Mucosa of descending colon (tissue), 3 donors: ENCODE data around the gene ADGRG4. TPM values are rescaled to one million over a fixed set of nuclear protein-coding genes. Genes with fewer than 3 reads are reported as not detected.

ENCODE experiments used
- ATAC-seq: fragments of 200-7000 bp; cut with Tn5 transposase; one replicate; pipeline ENCODE4 v1.9.1; 2020; ENCODE audit warnings: mild to moderate bottlenecking, moderate library complexity
- DNase-seq, 3 donors: peaks; one replicate each; pipeline ENCODE4 v3.0.0-alpha.2; 2020
- H3K36me3 ChIP-seq: fragments of 200-600 bp; one replicate; pipeline ENCODE4 v1.8.0; 2021; ENCODE audit warnings: low read depth, mild to moderate bottlenecking
- H3K4me1 ChIP-seq: fragments of 200-600 bp; one replicate; pipeline ENCODE4 v1.8.0; 2021; ENCODE audit warnings: low read depth, mild to moderate bottlenecking
- H3K4me3 ChIP-seq: fragments of 200-600 bp; one replicate; pipeline ENCODE4 v1.8.0; 2021; ENCODE audit warnings: mild to moderate bottlenecking
- H3K9me3 ChIP-seq: fragments of 200-600 bp; one replicate; pipeline ENCODE4 v1.8.0; 2021; ENCODE audit warnings: mild to moderate bottlenecking
- intact Hi-C, 2 donors: fragments of 100-400 bp; cut with DNase I in 1 of 2; cut with micrococcal nuclease in 1 of 2; formaldehyde crosslinking; loops; one replicate each; pipeline versions ENCODE4 v1.11.0 to v1.11.1; 2022; cut with DNase I, micrococcal nuclease
- total RNA-seq, 3 donors: library from RNA; stranded (reverse); fragmentation: NEBNext Ultra II Directional in 2 of 3; extraction: Animal tissue kit (Norgen Biotek cat#: 25700) in 2 of 3; gene quantifications; one replicate each; pipeline versions ENCODE4 v1.2.1 to v1.2.4, GENCODE V29; 2021 to 2023
- TF ChIP-seq, protein P1 (sequence below): fragments of 200-600 bp; IDR thresholded peaks from one replicate; pipeline ENCODE4 v1.8.0; 2022; ENCODE audit warnings: antibody characterized with exemption, mild to moderate bottlenecking
- donor health status: DM: no; HTN: no; CAD: no; lungs with moderate emphysema.
- donor health status: DM: no; HTN: no; CAD: no.
- donor health status: DM: no; HTN: yes; CAD: no.

The ADGRG4 gene
- total RNA-seq, 3 donors from 2014 or later = 0.03 TPM; not detected in 1

DNA sequence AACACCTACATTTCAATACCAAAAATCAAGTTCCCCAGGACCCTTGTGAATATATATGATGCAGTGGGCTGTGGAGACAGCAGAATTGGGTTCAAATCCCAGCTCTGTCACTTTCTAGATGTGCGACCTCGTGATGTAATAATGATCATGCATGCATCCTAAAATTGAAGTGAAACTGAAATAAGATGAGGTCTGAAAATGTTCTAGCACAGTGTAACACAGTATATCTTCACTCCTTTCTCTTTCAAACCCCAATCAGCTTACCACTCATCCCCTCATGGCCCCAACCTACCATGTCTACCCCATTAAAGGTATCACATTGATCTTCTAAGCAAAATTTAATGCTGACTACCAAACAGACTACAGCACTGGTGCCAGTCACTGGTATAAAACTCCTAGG lies 117.0 kb downstream of the ADGRG4 start:
- Histone ChIP-seq H3K4me3 (no peak overlapping the region), H3K4me1 (no peaks in the 10 kb centered on the region), H3K9me3 (no peaks in the 10 kb centered on the region), H3K36me3 (no peaks in the 10 kb centered on the region)
- intact Hi-C loops = no loop called here
- TF ChIP-seq, protein P1, sequence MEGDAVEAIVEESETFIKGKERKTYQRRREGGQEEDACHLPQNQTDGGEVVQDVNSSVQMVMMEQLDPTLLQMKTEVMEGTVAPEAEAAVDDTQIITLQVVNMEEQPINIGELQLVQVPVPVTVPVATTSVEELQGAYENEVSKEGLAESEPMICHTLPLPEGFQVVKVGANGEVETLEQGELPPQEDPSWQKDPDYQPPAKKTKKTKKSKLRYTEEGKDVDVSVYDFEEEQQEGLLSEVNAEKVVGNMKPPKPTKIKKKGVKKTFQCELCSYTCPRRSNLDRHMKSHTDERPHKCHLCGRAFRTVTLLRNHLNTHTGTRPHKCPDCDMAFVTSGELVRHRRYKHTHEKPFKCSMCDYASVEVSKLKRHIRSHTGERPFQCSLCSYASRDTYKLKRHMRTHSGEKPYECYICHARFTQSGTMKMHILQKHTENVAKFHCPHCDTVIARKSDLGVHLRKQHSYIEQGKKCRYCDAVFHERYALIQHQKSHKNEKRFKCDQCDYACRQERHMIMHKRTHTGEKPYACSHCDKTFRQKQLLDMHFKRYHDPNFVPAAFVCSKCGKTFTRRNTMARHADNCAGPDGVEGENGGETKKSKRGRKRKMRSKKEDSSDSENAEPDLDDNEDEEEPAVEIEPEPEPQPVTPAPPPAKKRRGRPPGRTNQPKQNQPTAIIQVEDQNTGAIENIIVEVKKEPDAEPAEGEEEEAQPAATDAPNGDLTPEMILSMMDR = no peak
- DNase-seq (no peak), ATAC-seq (no peak)

DNA sequence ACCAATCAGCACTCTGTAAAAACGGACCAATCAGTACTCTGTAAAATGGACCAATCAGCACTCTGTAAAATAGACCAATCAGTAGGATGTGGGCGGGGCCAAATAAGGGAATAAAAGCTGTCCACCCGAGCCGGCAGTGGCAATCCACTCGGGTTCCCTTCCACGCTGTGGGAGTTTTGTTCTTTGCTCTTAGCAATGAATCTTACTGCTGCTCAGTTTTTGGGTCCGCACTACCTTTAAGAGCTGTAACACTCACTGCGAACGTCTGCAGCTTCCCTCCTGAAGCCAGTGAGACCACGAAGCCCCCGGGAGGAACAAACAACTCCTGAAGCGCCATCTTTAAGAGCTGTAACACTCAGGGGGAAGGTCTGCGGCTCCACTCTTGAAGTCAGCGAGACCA lies 120.6 kb downstream of the ADGRG4 start:
- TF ChIP-seq, protein P1 = no peak
- intact Hi-C loops = no loop called here
- ATAC-seq (no peak), DNase-seq (no peak)
- no peak overlapping the region for H3K4me3 ChIP-seq
- H3K4me1 ChIP-seq = no peaks in the 10 kb centered on the region
- H3K36me3 ChIP-seq = no peaks in the 10 kb centered on the region
- no peaks in the 10 kb centered on the region for H3K9me3 ChIP-seq

DNA sequence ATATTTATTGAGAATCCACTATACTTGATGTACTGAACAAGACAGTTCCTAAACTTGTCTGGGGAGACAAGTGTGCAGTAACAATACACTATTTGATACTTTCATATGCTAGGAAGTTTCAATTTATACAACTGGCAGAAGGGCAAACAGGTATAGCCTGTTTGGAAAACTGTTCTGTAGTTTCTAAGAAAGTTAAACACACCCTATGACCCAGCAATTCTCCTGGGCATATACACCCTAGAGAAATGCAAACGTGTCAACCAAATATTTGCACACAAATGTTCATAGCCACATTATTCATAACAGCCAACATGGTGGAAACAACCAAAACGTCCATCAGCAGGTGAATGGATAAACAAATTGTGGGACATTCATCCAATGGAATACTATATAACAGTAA lies 123.0 kb downstream of the ADGRG4 start:
- Histone ChIP-seq H3K36me3 (no peaks in the 10 kb centered on the region), H3K9me3 (no peaks in the 10 kb centered on the region), H3K4me3 (no peak overlapping the region), H3K4me1 (no peaks in the 10 kb centered on the region)
- TF ChIP-seq, protein P1 = no peak
- ATAC-seq = no peak
- intact Hi-C loops = no loop called here
- no peak for DNase-seq

DNA sequence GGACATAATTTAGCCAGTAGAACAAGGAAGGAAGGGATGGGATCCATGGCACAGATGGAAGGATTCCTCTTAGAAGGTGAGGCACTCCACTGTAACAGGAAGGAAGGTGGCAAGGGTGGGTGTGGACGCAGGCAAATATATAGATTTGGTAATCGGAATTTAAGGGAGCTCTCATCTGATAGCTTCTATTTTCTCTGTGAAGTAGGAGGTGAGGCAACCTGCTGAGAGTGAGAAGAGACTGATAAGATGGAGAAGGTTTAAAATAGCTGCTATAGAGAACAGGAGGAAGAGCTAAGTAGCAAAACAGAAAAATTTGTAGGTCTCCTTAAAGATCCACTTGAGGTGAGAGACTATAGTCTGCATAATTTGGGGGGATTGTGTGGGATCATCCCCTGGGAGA lies 125.2 kb downstream of the ADGRG4 start:
- no peaks in the 10 kb centered on the region for H3K36me3 ChIP-seq
- TF ChIP-seq, protein P1 = no peak
- no peak overlapping the region for H3K4me3 ChIP-seq

DNA sequence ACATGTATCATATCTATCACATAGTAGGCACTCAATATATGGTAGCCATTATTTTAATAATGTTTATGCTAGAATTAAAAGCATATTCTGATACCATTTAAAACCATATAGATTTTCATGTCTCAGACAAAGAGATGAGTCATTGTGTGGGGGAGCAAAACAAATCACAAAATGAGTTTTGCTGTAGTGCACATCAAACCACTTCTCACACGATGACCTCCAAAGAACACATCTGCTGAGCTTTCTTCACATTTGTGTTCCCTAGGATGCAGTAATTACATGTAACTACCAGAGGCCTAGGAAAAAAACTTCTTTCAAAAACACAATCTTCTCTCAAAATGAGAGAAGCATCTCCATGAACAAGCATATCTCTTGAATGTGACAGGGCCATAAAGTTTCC lies 130.9 kb downstream of the ADGRG4 start:
- no peak overlapping the region for H3K4me3 ChIP-seq
- ATAC-seq (no peak), DNase-seq (no peak)
- no peaks in the 10 kb centered on the region for H3K9me3 ChIP-seq
- H3K36me3 ChIP-seq = no peaks in the 10 kb centered on the region
- H3K4me1 ChIP-seq = no peaks in the 10 kb centered on the region
- TF ChIP-seq, protein P1 = no peak
- intact Hi-C loops = no loop called here

More for the DNA sequence above, 125.2 kb downstream of the ADGRG4 start:
- intact Hi-C loops = no loop called here
- DNase-seq (no peak), ATAC-seq (no peak)
- Histone ChIP-seq H3K9me3 (no peaks in the 10 kb centered on the region), H3K4me1 (no peaks in the 10 kb centered on the region)

DNA sequence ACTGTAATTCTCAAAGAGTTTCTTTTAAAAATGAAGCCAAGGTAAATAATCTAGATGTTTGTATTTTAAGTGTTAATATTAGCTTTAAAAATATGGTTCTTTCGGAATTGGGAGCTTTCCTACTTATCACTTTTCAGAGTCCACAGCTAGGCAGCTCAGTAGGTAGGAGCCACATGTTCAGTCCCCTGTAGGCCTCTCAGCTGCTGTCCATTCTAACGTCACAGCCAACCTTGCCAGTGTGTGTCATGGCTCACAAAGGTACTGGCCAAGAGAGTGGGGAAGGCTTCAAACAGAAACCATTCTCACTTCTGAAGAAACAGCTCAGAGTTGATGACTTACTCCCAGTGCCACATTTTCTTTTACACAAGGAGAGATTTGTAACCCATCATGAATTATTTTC lies 137.0 kb downstream of the ADGRG4 start:
- intact Hi-C loops = no loop called here
- TF ChIP-seq, protein P1 = no peak
- DNase-seq (no peak), ATAC-seq (no peak)
- Histone ChIP-seq H3K4me3 (no peak overlapping the region), H3K9me3 (no peaks in the 10 kb centered on the region), H3K36me3 (no peaks in the 10 kb centered on the region), H3K4me1 (no peaks in the 10 kb centered on the region)
